GM21423 (cell line): Measurements from ENCODE around the gene FKBP8.

ENCODE experiments used
- ATAC-seq: cut with Tn5 transposase; IDR thresholded peaks from one replicate; pipeline ENCODE4 v1.9.1; 2021; ENCODE audit warnings: mild to moderate bottlenecking, moderate library complexity; ENCODE audit not compliant: unreplicated experiment

Gene FKBP8

GRCh38 chr19:18522124-18522861, 21.1 kb downstream of the FKBP8 start:
- peak; percentile 80 for ATAC-seq

DNA sequence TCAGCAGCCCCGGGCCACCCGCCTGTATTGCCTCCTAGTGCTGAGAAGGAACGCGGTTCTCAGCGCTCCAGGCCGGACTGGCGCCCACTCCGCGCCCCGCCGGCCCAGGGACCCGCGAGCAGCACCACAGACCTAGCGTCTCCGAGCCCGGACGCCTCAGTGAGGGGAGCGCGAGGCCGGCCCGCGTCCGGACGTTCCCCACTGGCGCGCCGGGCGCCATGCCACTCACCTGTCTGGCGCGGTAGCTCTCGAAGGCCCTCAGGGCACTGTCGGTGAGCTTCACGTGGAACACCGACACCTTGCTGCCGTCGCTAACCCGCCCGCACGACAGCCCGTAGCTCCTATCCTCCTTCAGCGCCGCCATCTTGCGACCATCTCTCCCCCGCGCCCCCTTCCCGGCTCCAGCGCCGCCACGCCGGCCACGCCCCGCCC, 21.7 kb downstream of the FKBP8 start, which contains the start of gene ELL:
Gene ELL (minus strand): TSS at position 379 of the 432 bp plus-strand sequence. CDS start 15 bp downstream, at position 364.
- peak; percentile 1 for ATAC-seq

DNA sequence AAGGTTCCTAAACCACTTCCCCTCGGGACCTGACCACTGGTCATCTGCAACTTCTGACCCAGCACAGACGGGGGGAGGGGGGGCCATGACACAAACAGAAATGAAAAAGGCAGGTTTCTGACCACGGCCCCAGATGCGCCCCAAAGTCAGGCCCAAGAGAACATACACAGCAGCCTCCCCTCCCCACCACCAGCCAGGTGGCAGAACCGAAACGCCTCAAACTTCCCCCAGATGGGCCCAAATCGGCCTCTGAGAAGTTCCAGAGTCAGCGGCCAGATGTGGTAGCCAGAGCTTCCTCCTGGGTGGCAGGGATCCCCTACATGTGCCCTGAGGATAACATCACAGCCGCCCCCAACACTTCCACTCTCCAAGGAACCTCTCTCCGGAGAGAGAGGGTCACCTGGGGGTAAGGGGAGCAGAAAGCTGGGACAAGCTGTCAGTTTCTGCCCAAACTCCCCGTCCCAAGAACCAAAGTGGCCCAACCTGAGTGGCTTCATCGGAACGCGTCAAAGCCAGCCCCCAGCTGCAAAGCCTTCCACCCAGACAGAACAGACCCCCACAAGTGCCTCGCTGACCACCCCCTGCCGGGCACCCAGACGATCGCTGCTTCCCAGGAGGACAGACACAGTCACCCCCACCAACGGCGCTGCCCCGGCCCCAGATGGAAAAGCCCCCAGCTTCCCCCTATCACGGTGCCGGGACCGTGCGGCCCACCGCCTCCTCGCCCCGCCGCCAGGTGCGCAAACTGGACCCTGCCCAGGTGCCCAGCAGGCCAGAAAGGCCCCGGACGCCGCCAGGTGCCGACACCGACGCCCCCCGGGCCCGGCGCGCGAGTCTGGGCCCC, 22.3 kb downstream of the FKBP8 start:
- no peak for ATAC-seq

DNA sequence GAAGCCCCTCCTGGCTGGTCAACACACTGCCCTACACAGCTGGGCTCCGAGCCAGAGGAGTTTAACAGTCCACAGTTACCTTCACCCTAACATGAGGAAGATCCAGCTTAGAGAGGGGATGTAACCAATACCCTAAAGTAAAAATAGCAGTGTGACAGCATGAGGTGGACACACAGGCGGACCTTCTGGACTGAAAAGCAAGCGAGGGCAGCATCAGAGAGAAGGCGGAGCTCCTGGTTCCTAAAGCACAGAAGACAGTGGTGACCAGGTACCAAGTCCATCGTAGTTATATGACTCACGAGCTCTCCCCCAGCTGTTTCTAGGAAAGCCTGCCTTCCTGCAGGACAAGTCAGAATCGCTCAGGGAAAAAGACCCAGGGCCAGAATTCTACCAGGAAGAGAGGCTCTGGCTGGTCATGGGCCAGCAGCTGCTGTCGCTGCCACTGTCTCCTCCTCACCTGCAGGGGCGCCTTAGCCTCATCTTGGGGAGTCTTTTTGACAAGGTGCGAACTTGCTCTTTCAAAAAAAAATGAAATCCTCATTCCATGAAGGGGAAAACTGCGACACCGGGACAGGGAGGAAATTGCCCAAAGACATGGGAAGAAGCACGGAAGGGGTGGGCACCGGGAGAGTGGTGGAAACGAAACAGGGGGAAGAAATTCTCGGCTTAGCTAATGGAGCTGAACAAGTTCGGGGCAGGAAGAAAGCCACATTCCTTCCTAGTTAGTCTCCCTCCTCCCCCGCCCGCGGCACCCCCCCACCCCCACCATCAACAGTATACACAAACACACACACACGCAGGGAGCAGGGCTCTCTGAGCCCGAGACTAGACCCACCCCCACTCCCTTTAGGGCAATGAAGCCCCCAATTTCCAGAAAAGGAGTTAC, 23.2 kb downstream of the FKBP8 start:
- ATAC-seq, result no peak

DNA sequence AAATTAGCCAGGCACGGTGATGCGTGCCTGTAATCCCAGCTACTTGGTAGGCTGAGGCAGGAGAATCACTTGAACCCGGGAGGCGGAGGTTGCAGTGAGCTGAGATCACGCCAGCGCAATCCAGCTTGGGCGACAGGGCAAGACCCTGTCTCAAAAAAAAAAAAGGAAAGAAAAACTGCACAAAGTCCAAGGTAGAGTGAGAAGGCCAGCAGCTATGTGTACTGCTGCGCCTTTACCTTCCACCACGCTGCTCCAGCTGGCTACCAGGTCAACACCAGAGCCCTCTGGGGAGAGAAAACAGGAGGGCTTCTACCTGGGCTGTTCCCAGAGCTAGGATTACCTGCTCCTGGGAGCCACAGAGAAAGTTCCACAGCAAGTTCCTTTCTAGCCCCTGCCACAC, 24.7 kb downstream of the FKBP8 start:
- ATAC-seq, result no peak

DNA sequence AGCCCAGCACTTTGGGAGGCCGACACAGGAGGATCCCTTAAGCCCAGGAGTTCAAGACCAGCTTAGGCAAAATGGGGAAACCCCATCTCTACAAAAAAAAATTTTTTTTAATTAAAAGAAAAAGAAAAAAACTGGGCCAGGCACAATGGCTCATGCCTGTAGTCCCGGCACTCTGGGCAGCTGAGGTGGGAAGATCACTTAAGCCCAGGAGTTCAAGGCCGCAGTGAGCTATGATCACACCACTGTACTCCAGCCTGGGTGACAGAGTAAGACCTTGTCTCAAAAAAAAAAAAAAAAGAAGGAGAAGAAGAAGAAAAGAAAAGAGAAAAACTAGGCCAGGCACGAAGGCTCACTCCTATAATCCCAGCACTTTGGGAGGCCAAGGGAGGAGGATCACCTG, 25.8 kb downstream of the FKBP8 start:
- ATAC-seq, result no peak

DNA sequence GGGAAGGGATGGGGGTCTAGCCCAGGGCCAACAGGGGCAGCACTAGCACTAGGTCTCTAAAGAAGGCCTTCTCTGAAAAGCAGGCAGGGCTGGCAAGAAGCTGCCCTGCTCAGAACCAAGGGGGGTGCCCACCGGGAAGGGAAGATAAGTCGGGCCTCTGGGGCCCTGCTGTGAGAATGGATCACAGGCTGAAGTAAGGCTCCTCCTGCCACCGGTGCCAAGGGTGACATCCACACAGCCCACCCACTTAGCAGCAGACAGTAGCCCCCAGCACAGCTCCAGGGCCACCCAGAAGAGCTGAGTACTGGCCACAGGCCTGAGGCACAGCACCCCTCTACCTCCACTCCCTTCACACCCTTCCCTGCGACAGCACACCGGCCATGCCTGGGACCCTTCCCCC, 27.4 kb downstream of the FKBP8 start:
- no peak for ATAC-seq

- no peak for ATAC-seq
Observed at GRCh38 chr19:18514800-18515682, 28.3 kb downstream of the FKBP8 start.

DNA sequence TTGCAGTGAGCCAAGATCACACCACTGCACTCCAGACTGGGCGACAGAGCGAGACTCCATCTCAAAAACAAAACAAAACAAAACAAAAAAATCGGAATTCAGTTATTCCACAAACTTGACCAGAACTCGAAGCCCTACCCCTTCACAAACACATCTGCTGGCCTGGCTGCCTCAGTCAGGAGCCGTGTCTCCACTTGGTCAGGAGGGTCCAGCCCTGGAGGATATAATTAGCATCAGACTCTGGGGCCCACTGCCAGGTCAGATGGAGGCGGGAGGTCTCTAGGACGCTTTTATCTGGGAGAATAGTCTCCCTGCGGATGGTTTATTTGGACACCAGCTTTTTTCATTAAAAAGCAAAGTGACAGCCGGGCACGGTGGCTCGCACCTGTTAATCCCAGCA, 29.5 kb downstream of the FKBP8 start:
- ATAC-seq, result no peak

DNA sequence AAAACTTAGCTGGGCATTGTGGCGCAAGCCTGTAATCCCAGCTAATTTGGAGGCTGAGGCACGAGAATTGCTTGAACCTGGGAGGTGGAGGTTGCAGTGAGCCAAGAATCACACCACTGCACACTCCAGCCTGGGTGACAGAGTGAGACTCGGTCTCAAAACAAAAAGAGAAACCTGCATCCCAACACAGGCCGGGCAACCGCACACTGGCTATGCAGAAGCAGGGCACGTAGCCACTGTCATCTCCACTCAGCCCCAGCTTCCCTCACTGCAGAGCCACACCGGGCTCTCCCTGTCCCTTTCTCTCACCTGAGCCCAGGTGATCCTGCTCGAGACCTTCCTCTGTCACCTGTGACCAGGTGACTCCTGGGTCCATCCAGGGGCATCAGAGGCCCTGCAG, 33.2 kb downstream of the FKBP8 start:
- ATAC-seq, result no peak

DNA sequence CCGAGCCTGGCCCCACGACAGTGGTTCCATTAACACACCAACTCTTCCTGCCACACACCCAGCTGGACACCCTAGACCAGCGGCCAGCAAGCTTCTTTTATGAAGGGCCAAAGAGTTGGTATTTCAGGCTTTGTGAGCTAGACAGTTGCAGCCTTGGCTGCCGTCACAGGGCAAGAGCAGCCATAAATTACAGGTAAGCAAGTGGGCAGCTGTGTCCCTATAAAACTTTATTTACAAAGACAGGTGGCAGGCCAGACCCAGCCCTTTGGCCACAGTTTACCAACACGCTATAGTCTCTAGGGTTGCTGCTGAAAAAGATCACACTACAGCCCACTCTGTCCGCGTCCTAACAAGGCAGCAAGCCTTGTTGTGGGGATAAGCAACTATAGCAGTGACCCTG, 34.8 kb downstream of the FKBP8 start:
- no peak for ATAC-seq

DNA sequence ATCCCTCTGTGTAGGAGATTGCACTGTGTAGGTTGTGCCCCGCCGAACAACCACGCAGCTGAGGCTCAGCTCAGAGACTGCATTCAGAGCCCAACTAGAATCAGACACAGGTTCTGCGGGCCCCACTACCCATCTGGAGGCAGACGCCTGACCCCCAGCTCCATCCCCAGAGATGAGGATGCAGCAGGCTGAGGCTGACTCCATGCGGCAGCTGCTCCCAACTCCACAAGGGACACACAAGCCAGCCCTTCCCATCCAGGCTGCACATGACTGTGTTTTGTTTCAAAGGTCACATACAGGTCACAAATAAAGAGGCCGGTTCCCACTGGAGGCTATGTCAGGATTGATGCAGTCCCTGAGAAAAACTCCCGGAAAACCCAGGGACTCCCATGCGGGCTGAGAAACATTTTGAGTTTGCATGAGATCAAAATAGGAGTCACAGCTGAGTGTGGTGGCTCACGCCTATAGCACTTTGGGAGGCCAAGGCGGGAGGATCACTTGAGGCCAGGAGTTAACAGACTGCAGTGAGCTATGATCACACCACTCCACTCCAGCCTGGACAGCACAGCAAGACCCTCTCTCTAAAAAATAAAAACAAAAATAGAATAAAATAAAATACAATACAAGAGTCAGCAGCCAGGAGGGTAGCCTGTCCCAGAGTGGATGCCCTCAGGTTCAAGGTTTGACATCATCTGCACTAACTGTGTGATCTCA, 35.5 kb downstream of the FKBP8 start:
- ATAC-seq, result no peak

DNA sequence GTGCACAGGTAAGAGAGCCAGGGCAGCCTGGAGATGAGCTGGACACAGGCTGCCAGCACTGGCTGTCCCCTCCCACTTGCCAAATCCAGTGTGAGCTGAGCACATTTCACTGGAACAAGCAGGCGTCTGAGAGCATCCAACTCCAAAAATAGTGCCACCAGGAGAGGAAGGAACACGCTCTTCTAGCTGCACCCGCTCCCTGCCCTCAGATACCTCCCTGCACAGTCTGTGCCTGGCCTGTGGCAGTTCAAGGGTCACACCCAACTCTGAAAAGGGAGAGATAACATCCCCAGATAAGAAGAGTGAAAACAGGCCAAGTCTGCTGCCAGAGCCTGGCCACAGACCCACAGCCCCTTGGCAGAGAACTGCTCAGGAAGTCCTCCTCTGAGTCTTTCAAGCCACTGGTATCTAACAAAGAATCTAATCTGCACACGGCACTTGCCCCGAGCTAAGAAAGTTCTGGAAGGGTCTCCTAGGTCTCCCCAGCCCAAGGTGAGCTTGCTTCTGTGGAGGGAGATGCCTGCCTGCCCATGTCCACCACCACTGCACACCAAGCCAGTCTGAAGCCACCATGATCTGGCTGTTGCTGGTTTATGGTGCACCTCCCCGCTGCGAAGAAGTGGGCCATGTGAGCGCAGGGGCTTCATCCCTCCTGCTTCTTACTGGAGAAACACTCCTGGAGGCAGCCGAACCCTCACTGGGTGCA, 36.2 kb downstream of the FKBP8 start:
- no peak for ATAC-seq

GRCh38 chr19:18506101-18506930, 37.1 kb downstream of the FKBP8 start:
- ATAC-seq, result no peak

DNA sequence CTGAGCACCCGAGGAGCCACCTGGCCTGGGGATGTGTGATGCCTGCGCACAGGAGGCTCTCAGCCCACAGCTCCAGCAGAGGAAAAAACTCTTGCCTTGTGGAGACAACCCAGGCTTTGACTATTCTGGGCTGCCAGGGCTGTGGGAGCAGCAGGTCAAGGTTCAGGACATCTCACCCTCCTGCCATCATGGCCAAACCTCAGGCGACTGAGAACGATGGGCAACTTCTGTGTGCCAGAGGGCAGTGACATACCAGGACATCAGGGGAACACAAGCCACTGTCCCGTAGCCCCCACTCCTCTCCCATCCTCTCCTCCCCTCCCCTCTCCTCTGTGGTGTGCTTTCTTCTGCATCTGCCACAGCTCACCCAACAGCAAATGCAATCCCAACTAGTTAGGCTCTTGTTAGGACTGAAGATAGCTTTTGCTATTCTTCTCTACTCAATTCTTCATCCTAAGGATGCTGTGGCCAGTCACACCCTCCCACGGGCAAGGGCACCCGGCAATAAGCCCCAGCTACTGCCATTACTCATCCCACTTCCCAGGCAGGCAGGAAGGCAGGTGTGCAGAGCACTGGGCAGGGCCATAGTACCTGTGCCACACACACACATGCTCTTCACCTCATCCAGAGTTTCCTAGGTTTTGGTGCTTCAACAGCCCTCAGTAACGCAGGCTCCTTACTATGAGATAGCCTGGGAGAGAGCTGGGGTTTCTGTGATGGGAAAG, 38.3 kb downstream of the FKBP8 start:
- ATAC-seq, result no peak

DNA sequence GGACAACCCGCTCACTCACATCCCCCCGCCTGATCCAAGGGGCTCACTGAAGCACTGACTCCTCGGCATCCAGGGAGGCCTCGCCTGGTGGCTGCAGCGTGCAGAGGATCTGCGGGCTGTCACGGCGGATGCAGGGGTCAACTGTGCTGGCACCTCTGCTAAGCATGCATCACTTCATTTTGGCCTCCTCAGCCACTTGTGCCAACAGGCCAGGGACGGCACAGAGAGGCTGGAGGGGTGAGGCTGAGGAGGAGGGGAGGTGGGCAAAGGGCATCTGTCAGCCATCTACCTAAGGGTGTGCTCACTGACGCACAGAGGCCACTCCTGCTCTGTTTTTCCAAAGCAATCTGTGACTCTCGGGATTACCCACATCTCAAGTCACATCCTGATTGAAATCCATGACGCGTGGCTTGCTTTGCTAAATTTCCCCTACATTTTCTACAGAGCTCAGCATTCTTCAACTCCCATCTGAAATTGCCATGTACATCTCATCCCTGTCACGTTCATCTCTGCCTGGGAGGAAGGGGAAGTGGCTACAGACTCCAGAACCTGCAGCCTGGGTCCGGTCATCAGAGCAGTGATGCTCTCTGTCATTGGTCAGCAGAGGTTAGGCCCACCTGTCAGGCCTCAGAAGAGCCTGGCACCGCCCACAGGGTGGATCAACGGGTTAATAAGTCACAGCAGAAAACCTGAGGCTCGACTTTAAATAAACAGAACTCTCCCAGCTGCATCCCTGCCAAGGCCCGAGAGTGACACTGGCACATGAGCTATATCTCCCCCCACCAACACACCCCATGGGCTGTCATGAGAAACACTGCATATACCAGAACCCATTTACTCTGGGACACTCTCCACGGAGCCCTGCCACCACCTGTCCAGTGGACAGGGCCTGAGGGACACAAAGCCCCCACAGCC, 39.1 kb downstream of the FKBP8 start:
- ATAC-seq, result peak; percentile 70
